ENCODE data around the gene DNM3.

The DNM3 gene

GRCh38 chr1:172119184-172119583 lies 277.9 kb downstream of the DNM3 start:
- ATAC-seq, result no peak

DNA sequence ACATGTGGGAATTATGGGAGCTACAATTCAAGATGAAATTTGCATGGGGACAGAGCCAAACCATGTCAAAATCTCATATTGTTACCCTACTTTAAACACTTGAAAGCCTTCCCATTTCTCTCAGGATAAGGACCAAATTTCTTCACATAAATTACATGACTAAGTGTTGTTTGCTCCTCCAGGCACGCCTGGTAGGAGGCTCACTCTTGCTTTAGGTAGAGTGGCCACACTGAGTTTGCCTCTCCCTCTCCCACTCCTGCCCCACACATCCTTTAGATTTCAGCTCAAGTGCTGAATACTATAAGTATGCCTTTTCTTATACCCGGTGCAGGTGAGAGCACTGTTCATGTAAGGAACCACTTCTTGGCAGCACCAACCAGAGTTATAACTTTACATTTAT lies 279.1 kb downstream of the DNM3 start:
- ATAC-seq, result no peak

DNA sequence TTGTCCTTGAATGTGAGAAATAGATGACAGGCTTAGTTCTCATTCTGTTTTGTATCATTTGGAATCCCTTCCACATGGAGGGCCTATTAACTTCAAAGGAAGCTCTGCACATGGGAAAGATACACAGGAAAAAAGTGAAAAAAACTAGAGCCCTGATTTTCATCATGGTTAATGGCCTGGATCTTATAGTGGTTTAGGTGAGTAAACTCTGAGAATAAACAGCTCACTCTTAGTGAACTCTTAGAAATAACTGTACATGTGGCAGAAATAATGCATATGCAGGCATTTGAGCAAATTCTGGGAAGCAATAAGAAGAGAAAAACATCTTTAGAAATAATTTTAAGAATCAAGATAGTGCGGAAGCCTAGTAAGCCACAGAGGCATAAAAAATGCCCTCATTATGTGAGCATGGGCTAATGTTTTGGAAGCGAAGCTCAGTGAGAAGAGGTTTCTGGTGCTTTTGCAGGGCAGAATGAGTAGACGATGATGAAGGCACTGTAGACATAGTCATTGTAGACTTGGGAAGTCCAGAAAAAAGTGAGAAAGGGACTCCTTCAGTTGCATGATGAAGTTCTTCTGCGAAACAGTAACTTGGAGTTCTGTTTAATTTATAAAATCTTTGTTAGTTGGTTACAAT lies 279.9 kb downstream of the DNM3 start:
- ATAC-seq, result peak in 1 of 2 donors; percentile 54

- no peak for ATAC-seq
Observed at GRCh38 chr1:172122381-172122780, 281.1 kb downstream of the DNM3 start.

- ATAC-seq, result no peak
Observed at GRCh38 chr1:172125250-172125649, 284.0 kb downstream of the DNM3 start.

- no peak for ATAC-seq
Observed at GRCh38 chr1:172125812-172126430, 284.6 kb downstream of the DNM3 start.

GRCh38 chr1:172132836-172133235 lies 291.5 kb downstream of the DNM3 start:
- ATAC-seq, result no peak

DNA sequence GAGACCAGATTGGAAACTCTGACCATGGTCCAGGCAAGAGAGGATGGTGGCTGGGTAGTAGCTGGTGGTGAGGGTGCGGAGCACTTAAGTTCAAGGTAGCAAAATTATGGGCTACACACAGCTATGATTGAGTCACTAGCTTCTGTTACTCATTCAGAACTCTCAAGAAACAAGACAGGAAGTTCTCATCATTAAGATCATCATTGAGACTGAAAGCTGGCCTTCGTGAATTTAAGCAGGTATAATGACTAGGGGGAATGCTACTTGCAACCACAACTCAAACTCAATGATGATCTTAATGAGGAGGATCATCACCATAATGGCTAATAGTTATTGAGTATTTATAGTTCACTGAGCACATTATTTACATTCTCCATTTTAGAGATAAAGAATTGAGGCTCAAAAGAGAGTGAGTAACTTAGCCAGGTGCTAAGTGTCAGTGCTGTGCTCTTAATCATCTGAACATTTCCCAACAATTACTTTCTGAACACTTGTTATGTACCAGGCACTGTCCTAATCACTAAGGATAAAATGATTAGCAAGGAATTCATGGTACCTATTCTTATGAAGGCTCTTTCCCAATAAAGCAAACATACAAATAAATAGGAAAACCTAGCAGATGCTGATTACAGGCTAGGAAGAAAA lies 292.9 kb downstream of the DNM3 start:
- peak; percentile 94 to 97 for ATAC-seq

GRCh38 chr1:172135076-172135672 lies 293.9 kb downstream of the DNM3 start:
- no peak for ATAC-seq

DNA sequence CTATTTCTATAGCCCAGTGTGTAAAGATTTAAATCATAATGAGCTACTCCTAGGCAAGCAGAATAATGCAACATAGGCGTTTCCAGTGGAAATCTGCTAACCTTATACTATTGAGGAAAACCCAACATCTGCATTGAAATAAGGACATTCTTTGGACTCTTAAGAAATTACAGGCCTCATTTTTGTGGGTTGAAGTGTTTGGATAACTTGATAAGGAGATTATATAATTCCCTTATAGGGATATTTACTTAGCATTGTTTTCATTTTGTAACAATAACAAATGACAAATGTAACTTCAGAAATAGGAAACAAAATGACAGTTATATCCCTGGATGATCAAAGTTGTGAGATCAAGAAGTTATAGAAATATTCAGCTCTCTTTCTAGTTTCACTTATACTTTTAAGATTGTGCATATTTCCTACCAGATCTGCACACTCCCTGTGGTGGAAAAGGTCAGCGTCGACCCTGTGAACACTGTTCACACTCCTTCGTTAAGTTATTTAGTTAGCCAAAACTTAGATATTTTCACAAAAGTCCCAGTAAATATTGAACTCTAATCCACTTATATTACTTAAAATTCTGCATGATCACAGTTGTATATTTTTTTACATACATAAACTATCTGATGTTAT lies 294.8 kb downstream of the DNM3 start:
- ATAC-seq, result no peak

DNA sequence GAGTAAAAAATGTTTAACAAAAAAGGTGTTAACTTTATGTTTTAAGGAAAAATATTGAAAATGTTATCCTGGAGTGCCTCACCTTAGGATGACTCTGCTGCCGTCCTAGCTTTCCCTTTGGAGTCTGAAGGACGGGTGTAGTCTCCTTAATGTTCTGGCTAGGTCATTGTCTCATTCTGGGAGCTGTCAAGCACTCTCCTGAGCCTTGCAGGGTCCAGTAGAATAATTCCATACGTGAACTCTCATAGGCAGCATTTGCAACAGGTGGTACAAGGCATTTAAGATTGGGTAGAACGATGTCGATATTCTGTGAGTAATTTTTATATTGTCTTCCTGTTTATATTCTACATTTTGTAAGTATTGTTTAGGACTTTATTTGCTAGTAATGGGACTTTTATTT lies 295.6 kb downstream of the DNM3 start:
- no peak for ATAC-seq

DNA sequence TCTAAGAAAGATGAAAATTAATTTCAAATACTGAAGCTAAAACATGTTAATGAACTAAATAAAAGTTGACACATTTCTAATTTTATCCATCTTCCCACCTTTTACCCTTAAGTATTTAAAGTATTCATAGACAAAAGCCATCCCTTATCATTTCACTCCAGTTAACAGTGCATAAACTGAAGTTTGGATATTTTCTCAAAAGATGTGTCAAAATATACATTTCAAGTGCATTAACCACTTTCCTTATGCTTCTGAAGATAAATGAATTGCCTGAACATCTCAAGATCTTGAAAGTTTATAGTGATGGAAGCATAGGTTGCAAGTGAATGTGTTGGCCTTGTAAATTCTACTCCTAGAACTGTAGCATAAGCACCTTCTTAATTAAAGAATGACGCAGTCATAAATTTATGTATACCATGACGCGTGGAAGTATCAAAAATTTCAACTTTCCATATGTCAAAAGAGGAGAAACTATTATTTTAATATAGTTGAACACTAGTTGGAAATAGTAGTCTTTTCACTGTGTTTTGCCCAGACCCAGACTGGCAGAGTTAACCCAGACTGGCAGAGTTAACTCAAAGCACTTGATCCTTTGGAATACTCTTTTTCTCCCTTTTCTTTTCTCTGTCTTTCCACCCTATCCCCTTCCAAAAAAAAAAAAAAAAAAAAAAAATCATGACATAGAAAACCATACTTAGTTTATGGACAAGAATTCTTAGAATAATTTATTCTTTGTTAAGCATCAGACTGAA lies 296.6 kb downstream of the DNM3 start:
- no peak for ATAC-seq

DNA sequence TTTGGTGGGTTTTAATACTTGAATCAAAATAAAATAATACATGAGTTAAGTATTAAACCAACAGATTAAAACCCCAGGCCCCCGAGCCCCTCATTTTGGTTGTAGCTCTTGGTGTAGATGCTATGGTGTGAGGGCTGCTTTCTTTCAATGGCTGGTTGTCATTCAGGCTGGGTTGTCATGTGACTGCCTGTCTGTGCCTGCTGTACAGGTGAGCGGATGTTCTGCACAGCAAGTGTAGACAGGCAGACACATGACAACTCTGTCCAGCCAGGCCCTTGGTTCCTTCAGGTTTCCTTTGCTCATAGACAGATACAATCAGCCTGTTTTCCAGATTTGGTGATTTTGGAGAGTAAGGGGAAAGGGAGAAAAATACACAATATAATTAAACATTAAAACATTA lies 297.3 kb downstream of the DNM3 start:
- no peak for ATAC-seq

- ATAC-seq, result no peak
Observed at GRCh38 chr1:172139196-172139595, 297.9 kb downstream of the DNM3 start.

- no peak for ATAC-seq
Observed at GRCh38 chr1:172140072-172140471, 298.8 kb downstream of the DNM3 start.

GRCh38 chr1:172140591-172140990 lies 299.3 kb downstream of the DNM3 start:
- ATAC-seq, result no peak

- no peak for ATAC-seq
Observed at GRCh38 chr1:172141341-172141881, 300.1 kb downstream of the DNM3 start.

GRCh38 chr1:172142324-172142723 lies 301.0 kb downstream of the DNM3 start:
- no peak for ATAC-seq

DNA sequence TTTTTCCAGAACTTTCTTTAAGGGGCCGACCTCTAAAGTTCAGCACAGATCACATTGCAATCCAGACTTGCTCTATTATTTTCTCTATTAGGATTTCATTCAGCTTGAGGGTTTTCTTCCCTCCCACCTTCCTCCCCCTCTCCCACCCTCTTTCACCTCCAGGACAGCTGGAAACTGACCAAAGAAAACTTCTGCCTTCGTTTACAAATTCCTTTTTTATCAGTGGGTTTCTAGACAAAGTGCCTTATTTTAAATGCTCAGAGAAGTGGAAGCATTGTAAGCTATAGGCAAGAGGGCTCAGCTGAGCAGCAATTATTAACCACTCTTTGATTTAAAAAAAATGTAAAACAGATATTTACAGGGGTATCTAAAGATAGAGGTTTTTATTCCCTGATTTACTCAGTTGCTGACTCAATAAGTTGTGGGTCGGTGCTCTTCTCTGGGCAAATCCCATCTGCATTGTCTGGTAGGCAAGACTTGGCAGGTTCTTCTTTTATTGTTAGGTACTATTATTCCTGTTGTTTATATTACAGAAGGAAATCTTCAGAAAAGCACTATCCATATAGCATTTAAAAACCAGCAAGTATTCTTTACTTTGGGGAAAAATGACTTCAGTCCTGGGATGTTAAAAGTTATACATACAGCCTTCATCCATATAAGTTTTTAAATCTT lies 302.2 kb downstream of the DNM3 start:
- ATAC-seq, result no peak

GRCh38 chr1:172144445-172145061 lies 303.3 kb downstream of the DNM3 start:
- no peak for ATAC-seq

GRCh38 chr1:172145231-172145651 lies 303.9 kb downstream of the DNM3 start:
- ATAC-seq, result no peak
